Breast epithelium (tissue), 3 donors: Measurements from ENCODE around the gene RSU1.

ENCODE experiments used
- POLR2AphosphoS5 ChIP-seq, 3 donors: sonication (generic); formaldehyde crosslinking; IDR thresholded peaks; one replicate each; pipeline ENCODE4 v1.6.1; 2017; ENCODE audit warnings: antibody characterized with exemption in 3 of 3
- TF ChIP-seq, protein P1 (sequence below), 3 donors: fragments of 450-650 bp; IDR thresholded peaks; one replicate each; pipeline ENCODE4 v1.5.1; 2016 to 2017; ENCODE audit warnings: antibody characterized with exemption in 3 of 3, mild to moderate bottlenecking in 3 of 3, moderate library complexity in 3 of 3

DNA sequence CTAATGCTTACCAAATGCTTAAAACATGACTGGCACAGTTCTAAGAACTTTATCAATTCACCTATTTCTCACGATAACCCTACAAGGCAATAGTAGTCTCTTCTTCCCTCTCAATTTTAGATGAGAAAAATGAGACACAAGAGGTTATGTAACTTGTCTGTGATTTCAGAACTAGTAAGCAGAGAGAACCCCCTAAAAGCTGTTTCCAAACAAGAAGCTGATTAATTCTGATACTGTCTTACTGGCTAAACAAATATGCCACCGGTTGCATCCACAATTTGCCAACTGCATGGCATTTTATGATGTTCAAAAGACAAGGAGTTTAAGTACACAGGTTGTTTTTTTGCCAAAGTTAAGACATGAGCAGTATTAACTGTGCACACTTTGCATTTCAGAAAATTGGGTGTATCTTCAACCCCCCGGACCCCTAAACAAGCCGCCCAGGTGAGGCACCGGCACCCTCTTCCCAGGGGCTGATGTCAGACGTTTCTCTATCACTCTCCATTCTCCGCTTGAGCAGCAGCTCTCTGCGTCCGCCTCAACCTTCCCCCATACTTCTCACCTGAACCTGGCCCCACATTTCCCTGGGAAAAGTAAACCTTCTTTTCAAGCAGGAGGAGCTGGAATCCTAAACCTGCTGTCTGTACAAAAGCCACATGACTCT is 21.7 kb downstream of the RSU1 start:
- no peak for TF ChIP-seq POLR2AphosphoS5 (IDR thresholded peaks at IDR 0.05)
- TF ChIP-seq, protein P1, sequence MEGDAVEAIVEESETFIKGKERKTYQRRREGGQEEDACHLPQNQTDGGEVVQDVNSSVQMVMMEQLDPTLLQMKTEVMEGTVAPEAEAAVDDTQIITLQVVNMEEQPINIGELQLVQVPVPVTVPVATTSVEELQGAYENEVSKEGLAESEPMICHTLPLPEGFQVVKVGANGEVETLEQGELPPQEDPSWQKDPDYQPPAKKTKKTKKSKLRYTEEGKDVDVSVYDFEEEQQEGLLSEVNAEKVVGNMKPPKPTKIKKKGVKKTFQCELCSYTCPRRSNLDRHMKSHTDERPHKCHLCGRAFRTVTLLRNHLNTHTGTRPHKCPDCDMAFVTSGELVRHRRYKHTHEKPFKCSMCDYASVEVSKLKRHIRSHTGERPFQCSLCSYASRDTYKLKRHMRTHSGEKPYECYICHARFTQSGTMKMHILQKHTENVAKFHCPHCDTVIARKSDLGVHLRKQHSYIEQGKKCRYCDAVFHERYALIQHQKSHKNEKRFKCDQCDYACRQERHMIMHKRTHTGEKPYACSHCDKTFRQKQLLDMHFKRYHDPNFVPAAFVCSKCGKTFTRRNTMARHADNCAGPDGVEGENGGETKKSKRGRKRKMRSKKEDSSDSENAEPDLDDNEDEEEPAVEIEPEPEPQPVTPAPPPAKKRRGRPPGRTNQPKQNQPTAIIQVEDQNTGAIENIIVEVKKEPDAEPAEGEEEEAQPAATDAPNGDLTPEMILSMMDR (IDR thresholded peaks at IDR 0.05): no peak
